H1 (cell line): Measurements from ENCODE around the gene COL28A1. TPM values are rescaled to one million over a fixed set of nuclear protein-coding genes. Genes with fewer than 3 reads are reported as not detected.

Experiments used
- CTCF ChIA-PET: fragments of 300-600 bp; sonication (Branson Sonifier 250); formaldehyde crosslinking; loops from one replicate; lab custom pipeline; 2021; ENCODE audit not compliant: partially characterized antibody; lab: Charles Lee
- POLR2A ChIA-PET: fragments of 300-600 bp; sonication (Branson Sonifier 250); formaldehyde crosslinking; loops from one replicate; lab custom pipeline; 2021; ENCODE audit warnings: inconsistent platforms; ENCODE audit not compliant: partially characterized antibody; lab: Charles Lee
- DNase-seq, 2 experiments: peaks; one replicate each; pipeline versions ENCODE4 v3.0.0 to v3.0.0-alpha.2; 2010 to 2022; ENCODE audit warnings: low spot score in 2 of 2, low read depth in 1 of 2, mixed read lengths in 1 of 2
- FAIRE-seq: peaks from 2 replicates; lab custom pipeline; 2011; peaks lifted over from hg19 to GRCh38; lab: Jason Lieb, UNC
- H2AFZ ChIP-seq: 2 replicates; pipeline ENCODE4 v1.8.1; 2012; ENCODE audit warnings: low read length, inconsistent platforms
- H2AK5ac ChIP-seq: 2 replicates; pipeline ENCODE4 v1.6.1; 2013; ENCODE audit warnings: low read depth, low read length
- H2BK120ac ChIP-seq: replicated peaks from 2 replicates; pipeline ENCODE3; 2013; ENCODE audit warnings: low read depth, low read length, inconsistent platforms
- H2BK12ac ChIP-seq: 2 replicates; pipeline ENCODE4 v1.6.1; 2013; ENCODE audit warnings: low read depth, low read length
- H2BK15ac ChIP-seq: 2 replicates; pipeline ENCODE4 v1.6.1; 2013; ENCODE audit warnings: low read length
- H2BK20ac ChIP-seq: 2 replicates; pipeline ENCODE4 v1.6.1; 2013; ENCODE audit warnings: low read length
- H2BK5ac ChIP-seq: 2 replicates; pipeline ENCODE4 v1.6.1; 2013; ENCODE audit warnings: low read depth, low read length
- H3K14ac ChIP-seq: 2 replicates; pipeline ENCODE4 v1.6.1; 2013; ENCODE audit warnings: inconsistent platforms; ENCODE audit not compliant: insufficient read length
- H3K18ac ChIP-seq: 2 replicates; pipeline ENCODE4 v1.6.1; 2013; ENCODE audit warnings: low read length; ENCODE audit errors: extremely low read depth
- H3K23ac ChIP-seq: 2 replicates; pipeline ENCODE4 v1.6.1; 2013; ENCODE audit warnings: inconsistent platforms; ENCODE audit not compliant: insufficient read length
- H3K23me2 ChIP-seq: 2 replicates; pipeline ENCODE4 v1.6.1; 2013; ENCODE audit warnings: low read depth, low read length
- H3K27ac ChIP-seq: 2 replicates; pipeline ENCODE4 v1.6.1; 2011; ENCODE audit warnings: low read depth, low read length, inconsistent platforms
- H3K27me3 ChIP-seq, 4 experiments: replicated peaks in 1 of 4; 1 replicate in 1 of 4; 2 replicates in 3 of 4; pipeline versions ENCODE4 v1.6.1 to v1.8.1; 2011 to 2013; ENCODE audit warnings: low read length in 3 of 4, mild to moderate bottlenecking in 3 of 4, inconsistent platforms in 2 of 4, mixed read lengths in 2 of 4, moderate library complexity in 1 of 4; ENCODE audit not compliant: control insufficient read depth in 3 of 4, insufficient read depth in 3 of 4; ENCODE audit errors: extremely low read depth in 1 of 4
- H3K36me3 ChIP-seq, 4 experiments: 2 replicates each; pipeline versions ENCODE4 v1.6.1 to v1.8.1; 2011 to 2013; ENCODE audit warnings: mild to moderate bottlenecking in 4 of 4, low read length in 3 of 4, moderate library complexity in 2 of 4, control low read depth in 1 of 4, inconsistent platforms in 1 of 4; ENCODE audit not compliant: insufficient read depth in 4 of 4, control insufficient read depth in 2 of 4
- H3K4ac ChIP-seq: replicated peaks from 2 replicates; pipeline ENCODE3; 2013; ENCODE audit warnings: low read length, low read depth, mixed read lengths, inconsistent platforms; ENCODE audit not compliant: insufficient read length
- H3K4me1 ChIP-seq, 4 experiments: replicated peaks in 1 of 4; 1 replicate in 1 of 4; 2 replicates in 3 of 4; pipeline versions ENCODE4 v1.6.1 to v1.8.1; 2011 to 2013; ENCODE audit warnings: low read length in 3 of 4, inconsistent platforms in 2 of 4, mixed read lengths in 1 of 4; ENCODE audit not compliant: insufficient read depth in 4 of 4, control insufficient read depth in 3 of 4
- H3K4me2 ChIP-seq, 2 experiments: 2 replicates each; pipeline versions ENCODE4 v1.6.1 to v1.8.1; 2011 to 2013; ENCODE audit warnings: low read depth in 2 of 2, low read length in 2 of 2, control low read depth in 1 of 2, inconsistent platforms in 1 of 2, mild to moderate bottlenecking in 1 of 2; ENCODE audit not compliant: insufficient read depth in 1 of 2
- H3K4me3 ChIP-seq, 4 experiments: fragments of 200-600, 300-600 bp in 1 of 4; sonication (generic), shearing (Covaris generic), sonication (Bioruptor Twin) in 1 of 4; 2 replicates each; pipeline versions ENCODE4 v1.5.1 to v1.8.1; 2011 to 2016; ENCODE audit warnings: low read length in 4 of 4, low read depth in 3 of 4, control low read depth in 2 of 4, inconsistent platforms in 2 of 4, mild to moderate bottlenecking in 2 of 4, mixed read lengths in 1 of 4, moderate library complexity in 1 of 4; ENCODE audit not compliant: insufficient read depth in 2 of 4; ENCODE audit errors: extremely low read depth in 1 of 4
- H3K56ac ChIP-seq: replicated peaks from 2 replicates; pipeline ENCODE3; 2013; ENCODE audit warnings: low read depth, mild to moderate bottlenecking, mixed read lengths, low read length, inconsistent platforms; ENCODE audit not compliant: insufficient read length
- H3K79me1 ChIP-seq: 2 replicates; pipeline ENCODE4 v1.6.1; 2013; ENCODE audit warnings: low read depth, low read length, control low read depth
- H3K79me2 ChIP-seq, 2 experiments: 2 replicates each; pipeline versions ENCODE4 v1.6.1 to v1.8.1; 2012 to 2013; ENCODE audit warnings: low read length in 2 of 2, mild to moderate bottlenecking in 2 of 2, inconsistent platforms in 1 of 2; ENCODE audit not compliant: insufficient read depth in 2 of 2, control insufficient read depth in 1 of 2
- H3K9ac ChIP-seq, 4 experiments: replicated peaks in 1 of 4; 1 replicate in 1 of 4; 2 replicates in 3 of 4; pipeline versions ENCODE4 v1.6.1 to v1.8.1; 2011 to 2013; ENCODE audit warnings: low read depth in 3 of 4, low read length in 3 of 4, control low read depth in 2 of 4, mild to moderate bottlenecking in 2 of 4, moderate library complexity in 2 of 4, inconsistent platforms in 1 of 4; ENCODE audit errors: extremely low read depth in 1 of 4
- H3K9me3 ChIP-seq, 2 experiments: 2 replicates each; pipeline versions ENCODE4 v1.6.1 to v1.8.1; 2012 to 2013; ENCODE audit warnings: mild to moderate bottlenecking in 2 of 2, moderate library complexity in 2 of 2, control low read depth in 1 of 2, inconsistent platforms in 1 of 2, low read depth in 1 of 2, low read length in 1 of 2, mixed read lengths in 1 of 2; ENCODE audit not compliant: insufficient read depth in 2 of 2
- H4K20me1 ChIP-seq, 2 experiments: replicated peaks in 1 of 2; 2 replicates each; pipeline versions ENCODE3 to v1.8.1; 2011 to 2013; ENCODE audit warnings: inconsistent platforms in 2 of 2, low read length in 2 of 2, mild to moderate bottlenecking in 1 of 2; ENCODE audit not compliant: insufficient read depth in 2 of 2, control insufficient read depth in 1 of 2
- H4K5ac ChIP-seq: 2 replicates; pipeline ENCODE4 v1.6.1; 2013; ENCODE audit warnings: low read length, low read depth, mixed read lengths, inconsistent platforms; ENCODE audit not compliant: insufficient read length
- H4K8ac ChIP-seq: 2 replicates; pipeline ENCODE4 v1.8.0; 2013; ENCODE audit warnings: mild to moderate bottlenecking, moderate library complexity, low read length, inconsistent platforms; ENCODE audit not compliant: insufficient read depth; ENCODE audit errors: extremely low read depth
- H4K91ac ChIP-seq: replicated peaks from 2 replicates; pipeline ENCODE3; 2013; ENCODE audit warnings: low read length, mixed read lengths, inconsistent platforms; ENCODE audit not compliant: insufficient read length
- CBX5 ChIP-seq: fragments of 300-800, 300-1000 bp; sonication (generic); IDR thresholded peaks from 2 replicates; pipeline ENCODE4 v1.7.1; 2016; ENCODE audit warnings: antibody characterized with exemption, low read length, low read depth
- CBX8 ChIP-seq: fragments of 300-800, 300-1000 bp; sonication (generic); IDR thresholded peaks from 2 replicates; pipeline ENCODE4 v1.7.1; 2016; ENCODE audit warnings: low read depth, low read length, borderline replicate concordance
- EGR1 ChIP-seq: IDR thresholded peaks from 2 replicates; pipeline ENCODE4 v1.6.1; 2011; ENCODE audit warnings: low read depth, low read length, borderline replicate concordance
- FOSL1 ChIP-seq: IDR thresholded peaks from 2 replicates; pipeline ENCODE4 v1.6.1; 2011; ENCODE audit warnings: mild to moderate bottlenecking, low read depth, low read length, moderate library complexity; ENCODE audit not compliant: insufficient read depth
- JUN ChIP-seq: IDR thresholded peaks from 2 replicates; pipeline ENCODE4 v1.6.1; 2011; ENCODE audit warnings: low read depth, mild to moderate bottlenecking, improper control_type of control experiment, low read length
- TCF12 ChIP-seq: IDR thresholded peaks from 2 replicates; pipeline ENCODE4 v1.6.1; 2011; ENCODE audit warnings: low read depth, mild to moderate bottlenecking, low read length
- YY1 ChIP-seq: IDR thresholded peaks from 2 replicates; pipeline ENCODE4 v1.6.1; 2011; ENCODE audit warnings: low read depth, mild to moderate bottlenecking, low read length
- WGBS, 2 experiments: shearing (Covaris generic) in 1 of 2; methylation state at CpG; one replicate each; pipeline versions ENCODE4 v1.1.6 to v1.1.7; 2013 to 2015; ENCODE audit warnings: low lambda C conversion rate in 2 of 2, mixed read lengths in 2 of 2, inconsistent platforms in 1 of 2, low coverage in 1 of 2, missing lambda C conversion rate in 1 of 2; ENCODE audit not compliant: insufficient replicate concordance in 2 of 2, insufficient coverage in 1 of 2, insufficient read length in 1 of 2; ENCODE audit errors: extremely low coverage in 1 of 2, missing lambda C conversion rate in 1 of 2; 5-methylcytosine and 5-hydroxymethylcytosine counted together
- polyA plus RNA-seq, 7 experiments: library from polyadenylated mRNA; depleted of rRNA in 3 of 7; stranded (reverse) in 5 of 7; unstranded in 2 of 7; fragments of >200 nt in 5 of 7; fragments of 200-250 nt in 2 of 7; gene quantifications; 1 replicate in 5 of 7; 2 replicates in 1 of 7; 4 replicates in 1 of 7; pipeline versions ENCODE4 v1.2.1 to v1.2.3, GENCODE V29; 2011 to 2013; ENCODE audit warnings: missing spikeins in 2 of 7, mixed read lengths in 2 of 7
- total RNA-seq: library from RNA; stranded (reverse); fragmentation: NEBNext Ultra II Directional; extraction: Animal tissue kit (Norgen Biotek cat#: 25700); gene quantifications from 2 replicates; pipeline ENCODE4 v1.2.1, GENCODE V29; 2021

COL28A1 gene
- total and polyA plus RNA-seq, 2 of the 8 experiments (the other 6 are each of a cell fraction or from before 2014, with no cell fraction given): 0.22 to 0.38 TPM

- Histone ChIP-seq H4K20me1 (no peaks in the 10 kb centered on the region), H3K18ac (no peak overlapping the region), H3K4me3 (no peak overlapping the region), H3K27me3 (no peaks in the 10 kb centered on the region), H4K5ac (no peak overlapping the region), H3K4me1 (peaks cover 0 to 3% (median 0%) of the 10 kb centered on the region in 4 experiments; a peak in 1 of 7 replicates), H2AK5ac (no peak overlapping the region), H3K4me2 (no peak overlapping the region), H2BK5ac (no peak overlapping the region), H3K14ac (no peak overlapping the region), H2BK120ac (no peak overlapping the region), H2BK15ac (no peak overlapping the region), H3K79me1 (no peaks in the 10 kb centered on the region)
- 84% methylated on average over 2 of the region's 2 CpGs; no CpG with 5 or more reads in 1 of the 2 experiments for WGBS, 2 experiments
- POLR2A ChIA-PET: no interaction called here
- FAIRE-seq: no peak
- TF ChIP-seq CBX8: no peak
- TF ChIP-seq YY1: no peak
- TF ChIP-seq CBX5: no peak
- no peak for TF ChIP-seq TCF12
- TF ChIP-seq EGR1: no peak
- TF ChIP-seq JUN: no peak
- no peak for TF ChIP-seq FOSL1
- TF ChIP-seq, all 59 proteins: peak for 0
- no peak for DNase-seq
- Histone ChIP-seq H3K23me2 (no peaks in the 10 kb centered on the region), H2BK12ac (no peak overlapping the region), H3K4ac (no peak overlapping the region), H2AFZ (no peak overlapping the region), H4K8ac (no peak overlapping the region), H3K79me2 (no peaks in the 10 kb centered on the region), H3K27ac (no peak overlapping the region), H3K56ac (no peak overlapping the region), H3K9ac (no peak overlapping the region), H3K23ac (no peak overlapping the region), H2BK20ac (no peak overlapping the region), H3K9me3 (no peaks in the 10 kb centered on the region), H3K36me3 (no peaks in the 10 kb centered on the region), H4K91ac (no peak overlapping the region)
- CTCF ChIA-PET: no interaction called here
Observed at GRCh38 chr7:7516156-7516555, 19.5 kb downstream of the COL28A1 start.
